Progenitor cell of endocrine pancreas (in vitro differentiated cells): ENCODE measurements around the gene MIPOL1. TPM values are rescaled to one million over a fixed set of nuclear protein-coding genes. Genes with fewer than 3 reads are reported as not detected.

Source experiments
- DNase-seq: peaks from one replicate; pipeline ENCODE4 v3.0.0; 2021; ENCODE audit warnings: low spot score; ENCODE audit not compliant: unreplicated experiment
- H3K27ac Mint-ChIP-seq: 2 replicates; pipeline ENCODE4 v1.8.0; 2021; ENCODE audit warnings: mild to moderate bottlenecking, moderate library complexity, mixed read lengths
- H3K27me3 Mint-ChIP-seq: 2 replicates; pipeline ENCODE4 v1.8.0; 2021; ENCODE audit warnings: mixed read lengths
- H3K36me3 Mint-ChIP-seq: 2 replicates; pipeline ENCODE4 v1.8.0; 2022; ENCODE audit warnings: mixed read lengths; ENCODE audit not compliant: insufficient read depth
- H3K4me1 Mint-ChIP-seq: 2 replicates; pipeline ENCODE4 v1.8.0; 2021; ENCODE audit warnings: low read depth, mixed read lengths
- H3K4me3 Mint-ChIP-seq: 2 replicates; pipeline ENCODE4 v1.8.0; 2021; ENCODE audit warnings: low read depth, mild to moderate bottlenecking, moderate library complexity, mixed read lengths
- H3K9me3 Mint-ChIP-seq: 2 replicates; pipeline ENCODE4 v1.8.0; 2021; ENCODE audit warnings: low read depth, mixed read lengths
- total RNA-seq: library from RNA; stranded (reverse); gene quantifications from 2 replicates; pipeline ENCODE4 v1.2.1, GENCODE V29; 2021
- TF ChIP-seq, protein P1 (sequence below): fragments of 200-600 bp; sonication (generic); IDR thresholded peaks from one replicate; pipeline ENCODE4 v1.5.0; 2021; ENCODE audit warnings: antibody characterized with exemption, mild to moderate bottlenecking; ENCODE audit not compliant: unreplicated experiment

Gene MIPOL1
- total RNA-seq, 1 donor from 2014 or later: 25.6 TPM

DNA sequence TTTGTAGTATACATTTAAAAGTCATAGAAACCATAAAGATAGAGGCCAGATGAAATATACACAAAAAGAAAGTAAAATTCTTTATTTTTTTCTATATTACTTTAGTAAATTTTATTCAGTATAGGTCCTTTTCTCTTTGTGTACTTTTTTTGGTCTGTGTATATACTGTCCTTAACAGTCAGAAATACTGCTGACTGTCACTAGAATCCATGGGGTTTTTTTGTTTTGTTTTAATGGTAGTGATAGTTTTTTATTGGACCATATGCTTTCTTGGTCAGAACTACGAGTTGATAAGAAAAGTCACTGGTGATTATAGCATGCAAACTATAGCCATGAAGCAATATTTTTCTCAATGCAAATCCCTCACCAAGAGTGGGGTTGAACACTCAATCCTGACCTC lies 231.9 kb downstream of the MIPOL1 start:
- H3K4me3 Mint-ChIP-seq: no peak overlapping the region
- peaks cover 13% of the 10 kb centered on the region for H3K9me3 Mint-ChIP-seq
- peaks cover 7% of the 10 kb centered on the region for H3K4me1 Mint-ChIP-seq
- DNase-seq: no peak
- no peak overlapping the region for H3K27ac Mint-ChIP-seq
- H3K36me3 Mint-ChIP-seq: peaks cover 13% of the 10 kb centered on the region
- TF ChIP-seq, protein P1, sequence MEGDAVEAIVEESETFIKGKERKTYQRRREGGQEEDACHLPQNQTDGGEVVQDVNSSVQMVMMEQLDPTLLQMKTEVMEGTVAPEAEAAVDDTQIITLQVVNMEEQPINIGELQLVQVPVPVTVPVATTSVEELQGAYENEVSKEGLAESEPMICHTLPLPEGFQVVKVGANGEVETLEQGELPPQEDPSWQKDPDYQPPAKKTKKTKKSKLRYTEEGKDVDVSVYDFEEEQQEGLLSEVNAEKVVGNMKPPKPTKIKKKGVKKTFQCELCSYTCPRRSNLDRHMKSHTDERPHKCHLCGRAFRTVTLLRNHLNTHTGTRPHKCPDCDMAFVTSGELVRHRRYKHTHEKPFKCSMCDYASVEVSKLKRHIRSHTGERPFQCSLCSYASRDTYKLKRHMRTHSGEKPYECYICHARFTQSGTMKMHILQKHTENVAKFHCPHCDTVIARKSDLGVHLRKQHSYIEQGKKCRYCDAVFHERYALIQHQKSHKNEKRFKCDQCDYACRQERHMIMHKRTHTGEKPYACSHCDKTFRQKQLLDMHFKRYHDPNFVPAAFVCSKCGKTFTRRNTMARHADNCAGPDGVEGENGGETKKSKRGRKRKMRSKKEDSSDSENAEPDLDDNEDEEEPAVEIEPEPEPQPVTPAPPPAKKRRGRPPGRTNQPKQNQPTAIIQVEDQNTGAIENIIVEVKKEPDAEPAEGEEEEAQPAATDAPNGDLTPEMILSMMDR: no peak
- no peaks in the 10 kb centered on the region for H3K27me3 Mint-ChIP-seq

DNA sequence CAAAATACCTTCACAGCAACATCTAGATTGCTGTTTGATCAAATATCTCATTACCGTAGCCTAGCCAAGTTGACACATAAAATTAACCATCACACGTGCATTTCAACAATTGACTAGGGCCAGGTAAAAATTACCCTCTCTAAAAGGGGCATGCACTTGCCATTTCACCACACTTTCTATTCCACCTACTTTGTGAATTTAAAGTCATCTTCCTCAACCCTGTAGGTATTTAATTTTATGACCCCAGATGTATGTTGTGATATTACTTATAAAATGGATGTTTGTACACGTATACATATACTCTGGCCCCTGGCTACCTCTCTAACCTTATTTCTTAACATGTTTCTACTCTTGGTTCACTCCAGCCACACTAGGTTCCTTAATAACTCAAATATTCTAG lies 237.1 kb downstream of the MIPOL1 start:
- TF ChIP-seq, protein P1: no peak
- Mint-ChIP-seq H3K4me3 (no peak overlapping the region), H3K4me1 (peaks cover 7% of the 10 kb centered on the region), H3K9me3 (peaks cover 10% of the 10 kb centered on the region), H3K36me3 (peaks cover 16% of the 10 kb centered on the region), H3K27ac (no peak overlapping the region), H3K27me3 (no peaks in the 10 kb centered on the region)
- no peak for DNase-seq

DNA sequence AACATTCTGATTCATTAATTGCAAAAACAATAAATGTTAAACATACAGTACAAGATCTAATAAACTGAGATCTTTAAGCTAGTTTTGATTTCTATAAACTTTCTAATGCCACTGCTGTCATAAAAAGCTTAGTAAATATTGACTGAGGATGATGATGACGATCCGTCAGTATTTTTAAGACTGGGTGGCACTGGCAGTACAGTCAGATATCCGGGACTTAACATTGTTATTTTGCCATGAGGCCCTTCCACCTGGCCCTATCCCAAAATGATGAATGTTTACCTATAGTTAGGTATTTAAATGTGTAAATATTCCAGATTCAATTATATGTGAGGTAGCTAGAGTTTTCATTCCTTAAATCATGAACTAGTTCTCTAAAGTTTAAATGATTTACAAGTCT lies 238.8 kb downstream of the MIPOL1 start:
- Mint-ChIP-seq H3K9me3 (peaks cover 15% of the 10 kb centered on the region), H3K36me3 (peaks cover 22% of the 10 kb centered on the region), H3K27me3 (no peaks in the 10 kb centered on the region), H3K4me3 (no peak overlapping the region), H3K4me1 (peaks cover 5% of the 10 kb centered on the region), H3K27ac (no peak overlapping the region)
- TF ChIP-seq, protein P1: no peak
- DNase-seq: no peak

DNA sequence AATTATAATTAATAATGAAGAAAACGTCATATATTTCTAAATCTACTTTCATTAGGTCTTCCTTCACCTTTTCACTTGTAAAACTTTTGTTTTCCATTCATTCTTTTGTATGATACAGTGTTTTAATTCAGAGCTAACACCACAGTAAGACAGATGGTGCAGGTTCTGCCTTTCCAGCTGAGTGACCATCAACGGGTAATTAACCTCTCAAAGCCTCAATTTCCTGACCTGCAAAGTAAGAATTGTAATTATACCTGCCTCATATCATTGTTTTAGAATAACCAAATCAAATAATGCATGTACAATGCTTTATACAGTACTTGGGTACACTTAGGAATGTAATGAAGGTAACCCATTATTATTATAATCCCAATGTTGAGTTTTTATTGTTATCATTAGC lies 239.8 kb downstream of the MIPOL1 start:
- Mint-ChIP-seq H3K4me1 (peaks cover 5% of the 10 kb centered on the region), H3K27me3 (no peaks in the 10 kb centered on the region), H3K4me3 (no peak overlapping the region), H3K9me3 (peaks cover 15% of the 10 kb centered on the region), H3K36me3 (peaks cover 18% of the 10 kb centered on the region), H3K27ac (no peak overlapping the region)
- TF ChIP-seq, protein P1: no peak
- no peak for DNase-seq

DNA sequence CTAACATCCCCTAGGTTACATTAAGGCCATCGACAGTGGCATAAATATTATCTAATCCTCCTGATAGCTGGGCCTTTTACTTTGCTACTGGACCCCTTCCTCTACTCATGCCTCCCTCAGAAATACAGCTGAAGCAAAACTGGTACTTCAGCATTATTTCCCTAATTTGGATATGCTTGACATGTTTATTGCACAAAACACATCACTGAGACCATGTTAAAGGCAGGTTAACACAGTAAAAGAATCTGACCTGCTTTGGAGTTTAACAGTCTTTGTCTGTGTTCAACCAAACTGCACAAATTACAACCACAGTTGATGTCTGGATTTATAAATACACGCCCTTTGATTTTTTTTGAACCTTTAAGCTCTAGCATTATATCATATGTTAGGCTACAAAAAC lies 240.7 kb downstream of the MIPOL1 start:
- peaks cover 5% of the 10 kb centered on the region for H3K4me1 Mint-ChIP-seq
- H3K27ac Mint-ChIP-seq: no peak overlapping the region
- no peak overlapping the region for H3K4me3 Mint-ChIP-seq
- H3K9me3 Mint-ChIP-seq: peaks cover 18% of the 10 kb centered on the region
- no peaks in the 10 kb centered on the region for H3K27me3 Mint-ChIP-seq
- TF ChIP-seq, protein P1: no peak
- peaks cover 20% of the 10 kb centered on the region for H3K36me3 Mint-ChIP-seq
- no peak for DNase-seq
